ENCODE data around the gene TNFRSF12A. TPM values are rescaled to one million over a fixed set of nuclear protein-coding genes. Genes with fewer than 3 reads are reported as not detected.

The TNFRSF12A gene
- total and polyA plus RNA-seq, 4 experiments from 2014 or later = 0.33 to 1.0 (median 0.58) TPM

- H3K4me3 ChIP-seq (ENCODE audit: low read length in 2 of 2) = peak overlapping the region in 1 of 2 donors; percentile 41
- ChIA-PET POLR2A (ENCODE audit: partially characterized antibody) (interaction anchor here (0.6 to 5.4 kb wide), 18 partner anchors 8 to 130 kb away, joined by 3 to 37 read pairs (median 6); partner anchors contain the start of genes MMP25, TNFRSF12A and ZNF213), CTCF (ENCODE audit: partially characterized antibody) (interaction anchor here (0.6 to 18.6 kb wide), 29 partner anchors 8 to 143 kb away, joined by 3 to 444 read pairs (median 6); partner anchors contain the start of genes BICDL2, CLDN9, MMP25 and TNFRSF12A)
- peaks cover 13 to 39% (median 24%) of the 10 kb centered on the region in 4 donors for H3K4me1 Mint-ChIP-seq
- peaks cover 3 to 14% of the 10 kb centered on the region in 2 donors for H3K36me3 Mint-ChIP-seq
- H3K27ac Mint-ChIP-seq = peak overlapping the region in 1 of 7 donors; percentile 81
- H3K27ac ChIP-seq (ENCODE audit: low read depth, low read length) = no peak overlapping the region
- H3K27me3 ChIP-seq (ENCODE audit: insufficient read depth, low read length) = peaks cover 13% of the 10 kb centered on the region
- intact Hi-C loops (cut with micrococcal nuclease) = loop anchor here (1.0 to 10.0 kb wide), 3 partner anchors 9 to 124 kb away; partner anchors contain the start of gene TNFRSF12A
- DNase-seq = no peak
- H3K4me1 ChIP-seq (ENCODE audit: insufficient read depth, low read length) = peaks cover 29% of the 10 kb centered on the region
- peaks cover 0 to 3% (median 0%) of the 10 kb centered on the region in 8 donors for H3K9me3 Mint-ChIP-seq
- no peaks in the 10 kb centered on the region for H3K9me3 ChIP-seq (ENCODE audit: control insufficient read depth in 1 of 2, low read length in 2 of 2)
- peak overlapping the region in 7 of 8 donors; percentile 9 to 71 (median 56) for H3K4me3 Mint-ChIP-seq
- peaks cover 18 to 20% of the 10 kb centered on the region in 2 donors for H3K27me3 Mint-ChIP-seq
- H3K36me3 ChIP-seq (ENCODE audit: insufficient read depth, low read length) = peaks cover 20% of the 10 kb centered on the region
Observed at GRCh38 chr16:3028716-3029319, 8.7 kb downstream of the TNFRSF12A start.

- POLR2A ChIA-PET (ENCODE audit: partially characterized antibody) = interaction anchor here (0.6 to 5.4 kb wide), 15 partner anchors 8 to 415 kb away, joined by 3 to 37 read pairs (median 4); partner anchors contain the start of genes MMP25, TNFRSF12A and ZNF213
- peaks cover 0 to 3% (median 0%) of the 10 kb centered on the region in 8 donors for H3K9me3 Mint-ChIP-seq
- H3K27ac ChIP-seq (ENCODE audit: low read depth, low read length) = no peak overlapping the region
- peaks cover 11 to 32% (median 19%) of the 10 kb centered on the region in 4 donors for H3K4me1 Mint-ChIP-seq
- intact Hi-C loops (cut with micrococcal nuclease) = loop anchor here (2.0 to 10.0 kb wide), 2 partner anchors 71 to 125 kb away; no protein-coding TSS in a partner anchor
- H3K4me3 ChIP-seq (ENCODE audit: low read length in 2 of 2) = peak overlapping the region in 1 of 2 donors; percentile 41
- H3K27me3 ChIP-seq (ENCODE audit: insufficient read depth, low read length) = peaks cover 13% of the 10 kb centered on the region
- peak in 3 of 5 donors; percentile 36 to 43 (median 37) for DNase-seq
- peak overlapping the region; percentile 52 to 88 (median 74) for H3K4me3 Mint-ChIP-seq
- peaks cover 22 to 23% of the 10 kb centered on the region in 2 donors for H3K27me3 Mint-ChIP-seq
- no peaks in the 10 kb centered on the region for H3K9me3 ChIP-seq (ENCODE audit: control insufficient read depth in 1 of 2, low read length in 2 of 2)
- H3K36me3 ChIP-seq (ENCODE audit: insufficient read depth, low read length) = peaks cover 20% of the 10 kb centered on the region
- peaks cover 25% of the 10 kb centered on the region for H3K4me1 ChIP-seq (ENCODE audit: insufficient read depth, low read length)
- CTCF ChIA-PET (ENCODE audit: partially characterized antibody) = interaction anchor here (1.1 to 18.6 kb wide), 13 partner anchors 9 to 142 kb away, joined by 3 to 444 read pairs (median 14); partner anchors contain the start of genes CLDN9, MMP25, PAQR4 and TNFRSF12A
- H3K27ac Mint-ChIP-seq = peak overlapping the region in 2 of 7 donors; percentile 72 to 81
- H3K36me3 Mint-ChIP-seq = peaks cover 0 to 10% of the 10 kb centered on the region in 2 donors
Observed at GRCh38 chr16:3029491-3030221, 9.5 kb downstream of the TNFRSF12A start.

- ChIA-PET CTCF (ENCODE audit: partially characterized antibody) (interaction anchor here (0.6 to 18.6 kb wide), 21 partner anchors 9 to 311 kb away, joined by 3 to 444 read pairs (median 5); partner anchors contain the start of genes CLDN9, MMP25, PAQR4 and TNFRSF12A), POLR2A (ENCODE audit: partially characterized antibody) (interaction anchor here (0.6 to 5.4 kb wide), 17 partner anchors 9 to 414 kb away, joined by 3 to 37 read pairs (median 6); partner anchors contain the start of genes MMP25, TNFRSF12A, ZNF213 and ZSCAN10)
- Mint-ChIP-seq H3K36me3 (peaks cover 0 to 10% of the 10 kb centered on the region in 2 donors), H3K27me3 (peaks cover 23 to 28% of the 10 kb centered on the region in 2 donors), H3K4me1 (peaks cover 11 to 32% (median 20%) of the 10 kb centered on the region in 4 donors), H3K4me3 (peak overlapping the region; percentile 49 to 88 (median 74)), H3K27ac (peak overlapping the region in 1 of 7 donors; percentile 81), H3K9me3 (peaks cover 0 to 3% (median 0%) of the 10 kb centered on the region in 8 donors)
- H3K27me3 ChIP-seq (ENCODE audit: insufficient read depth, low read length) = peaks cover 16% of the 10 kb centered on the region
- peaks cover 19% of the 10 kb centered on the region for H3K36me3 ChIP-seq (ENCODE audit: insufficient read depth, low read length)
- DNase-seq = no peak
- no peaks in the 10 kb centered on the region for H3K9me3 ChIP-seq (ENCODE audit: control insufficient read depth in 1 of 2, low read length in 2 of 2)
- intact Hi-C loops (cut with micrococcal nuclease) = loop anchor here (1.0 to 2.0 kb wide), 4 partner anchors 28 to 136 kb away; no protein-coding TSS in a partner anchor
- no peak overlapping the region for H3K27ac ChIP-seq (ENCODE audit: low read depth, low read length)
- H3K4me3 ChIP-seq (ENCODE audit: low read length in 2 of 2) = no peak overlapping the region
- H3K4me1 ChIP-seq (ENCODE audit: insufficient read depth, low read length) = peaks cover 25% of the 10 kb centered on the region
Observed at GRCh38 chr16:3030222-3031212, 10.3 kb downstream of the TNFRSF12A start.

- Mint-ChIP-seq H3K9me3 (peaks cover 0 to 3% (median 0%) of the 10 kb centered on the region in 8 donors), H3K4me3 (peak overlapping the region in 1 of 8 donors; percentile 36), H3K36me3 (no peaks in the 10 kb centered on the region), H3K27me3 (peaks cover 35 to 40% of the 10 kb centered on the region in 2 donors), H3K27ac (no peak overlapping the region), H3K4me1 (peaks cover 15 to 37% (median 24%) of the 10 kb centered on the region in 4 donors)
- Histone ChIP-seq H3K36me3 (ENCODE audit: insufficient read depth, low read length) (no peaks in the 10 kb centered on the region), H3K27ac (ENCODE audit: low read depth, low read length) (no peak overlapping the region), H3K4me3 (ENCODE audit: low read length in 2 of 2) (no peak overlapping the region), H3K9me3 (ENCODE audit: control insufficient read depth in 1 of 2, low read length in 2 of 2) (no peaks in the 10 kb centered on the region), H3K4me1 (ENCODE audit: insufficient read depth, low read length) (peaks cover 33% of the 10 kb centered on the region), H3K27me3 (ENCODE audit: insufficient read depth, low read length) (peaks cover 35% of the 10 kb centered on the region)
- intact Hi-C loops (cut with micrococcal nuclease) = no loop called here
- CTCF ChIA-PET (ENCODE audit: partially characterized antibody) = interaction anchor here (1.4 to 18.6 kb wide), 10 partner anchors 10 to 139 kb away, joined by 5 to 444 read pairs (median 18); partner anchors contain the start of genes CLDN9, TNFRSF12A and ZNF213
- no peak for DNase-seq
- POLR2A ChIA-PET (ENCODE audit: partially characterized antibody) = interaction anchor here (1.1 to 3.5 kb wide), 9 partner anchors 9 to 102 kb away, joined by 4 to 19 read pairs (median 6); partner anchors contain the start of genes MMP25, ZNF213 and ZSCAN10
Observed at GRCh38 chr16:3032624-3033023, 12.5 kb downstream of the TNFRSF12A start.

- Histone ChIP-seq H3K4me1 (ENCODE audit: insufficient read depth, low read length) (peaks cover 8% of the 10 kb centered on the region), H3K27ac (ENCODE audit: low read depth, low read length) (no peak overlapping the region), H3K36me3 (ENCODE audit: insufficient read depth, low read length) (no peaks in the 10 kb centered on the region), H3K4me3 (ENCODE audit: low read length in 2 of 2) (no peak overlapping the region), H3K27me3 (ENCODE audit: insufficient read depth, low read length) (peaks cover 50% of the 10 kb centered on the region), H3K9me3 (ENCODE audit: control insufficient read depth in 1 of 2, low read length in 2 of 2) (no peaks in the 10 kb centered on the region)
- Mint-ChIP-seq H3K4me3 (peak overlapping the region in 3 of 8 donors; percentile 20 to 59 (median 40)), H3K4me1 (peaks cover 5 to 16% (median 10%) of the 10 kb centered on the region in 4 donors), H3K27me3 (peaks cover 46 to 49% of the 10 kb centered on the region in 2 donors), H3K36me3 (no peaks in the 10 kb centered on the region), H3K27ac (no peak overlapping the region), H3K9me3 (peaks cover 0 to 1% (median 0%) of the 10 kb centered on the region in 8 donors)
- DNase-seq = no peak
- ChIA-PET POLR2A (ENCODE audit: partially characterized antibody) (interaction anchor here (0.8 to 1.3 kb wide), 4 partner anchors 13 to 25 kb away, joined by 3 to 6 read pairs (median 4); no protein-coding TSS in a partner anchor), CTCF (ENCODE audit: partially characterized antibody) (interaction anchor here (0.7 to 18.6 kb wide), 6 partner anchors 10 to 123 kb away, joined by 3 to 444 read pairs (median 8); partner anchors contain the start of genes CLDN9 and ZNF213)
- intact Hi-C loops (cut with micrococcal nuclease) = no loop called here
Observed at GRCh38 chr16:3035289-3035971, 15.3 kb downstream of the TNFRSF12A start.
